GM21515 (cell line): ENCODE data around the gene TRAF1.
A peak's percentile ranks its signal among the peaks of the same experiment; 100 is the strongest.

Experiments used
- ATAC-seq: cut with Tn5 transposase; IDR thresholded peaks from one replicate; pipeline ENCODE4 v1.9.1; 2021; ENCODE audit not compliant: unreplicated experiment

TRAF1 gene

GRCh38 chr9:120911295-120911837 is 15.2 kb downstream of the TRAF1 start:
- no peak for ATAC-seq

DNA sequence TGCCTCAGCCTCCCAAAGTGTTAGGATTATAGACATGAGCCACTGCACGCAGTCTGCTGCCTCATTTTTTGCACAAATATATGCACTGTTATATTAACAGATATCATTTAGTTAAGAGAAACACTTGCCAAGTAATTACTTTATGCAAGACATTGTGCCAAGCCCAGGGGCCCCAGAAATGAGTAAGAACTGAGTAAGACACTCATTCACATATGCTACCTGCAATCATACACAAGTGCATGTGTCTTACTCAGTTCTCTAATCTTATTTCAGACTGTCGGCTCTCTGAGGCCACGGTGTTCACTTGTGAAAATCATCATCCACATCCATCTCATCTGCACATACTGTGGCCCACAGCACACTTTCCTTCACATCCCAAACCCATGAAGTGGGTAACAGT is 16.0 kb downstream of the TRAF1 start:
- no peak for ATAC-seq

GRCh38 chr9:120909904-120910303 is 16.7 kb downstream of the TRAF1 start:
- no peak for ATAC-seq

DNA sequence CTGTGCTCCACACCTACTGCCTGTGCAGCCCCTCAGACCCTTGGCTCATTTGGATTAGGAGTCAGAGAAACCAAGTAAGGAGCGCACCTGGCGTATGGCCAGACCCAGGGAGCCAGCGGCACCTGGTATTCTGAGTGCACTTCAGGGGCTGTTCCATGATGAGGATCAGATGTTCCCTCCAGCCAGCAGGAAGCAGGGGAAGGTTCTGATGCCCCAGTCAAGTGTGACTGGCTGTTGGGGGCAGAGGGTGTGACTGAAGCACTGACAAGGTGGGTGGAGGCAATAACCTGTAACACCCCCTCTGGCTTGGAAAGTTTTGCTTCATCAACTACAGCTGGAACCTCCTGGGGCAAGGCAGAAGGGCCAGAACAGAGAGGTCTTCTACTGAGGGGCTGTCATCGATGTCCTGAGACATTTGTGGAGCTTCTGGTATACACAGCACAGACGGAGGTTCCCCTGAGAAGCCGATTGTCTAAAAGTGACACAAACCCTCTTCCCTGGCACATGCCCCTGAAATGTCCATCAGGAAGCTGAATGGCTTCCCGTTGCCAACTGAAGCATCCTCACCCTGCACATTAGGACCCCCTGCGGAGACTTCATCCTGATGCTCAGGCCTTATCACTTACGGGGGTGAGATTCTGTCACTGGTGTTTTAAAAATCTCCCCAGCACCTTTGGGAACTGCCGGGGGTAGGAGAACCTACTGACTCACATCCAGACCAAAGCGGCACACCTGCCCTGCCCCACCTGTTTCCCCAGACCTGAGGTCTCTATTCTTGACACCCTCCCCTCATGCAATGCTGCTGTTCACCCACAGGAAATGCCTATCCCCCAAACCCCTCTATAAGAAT is 21.1 kb downstream of the TRAF1 start:
- no peak for ATAC-seq

GRCh38 chr9:120904978-120905301 is 21.7 kb downstream of the TRAF1 start:
- ATAC-seq, result no peak

GRCh38 chr9:120904061-120904977 is 22.3 kb downstream of the TRAF1 start:
- no peak for ATAC-seq

GRCh38 chr9:120902569-120903535 is 23.7 kb downstream of the TRAF1 start:
- no peak for ATAC-seq

DNA sequence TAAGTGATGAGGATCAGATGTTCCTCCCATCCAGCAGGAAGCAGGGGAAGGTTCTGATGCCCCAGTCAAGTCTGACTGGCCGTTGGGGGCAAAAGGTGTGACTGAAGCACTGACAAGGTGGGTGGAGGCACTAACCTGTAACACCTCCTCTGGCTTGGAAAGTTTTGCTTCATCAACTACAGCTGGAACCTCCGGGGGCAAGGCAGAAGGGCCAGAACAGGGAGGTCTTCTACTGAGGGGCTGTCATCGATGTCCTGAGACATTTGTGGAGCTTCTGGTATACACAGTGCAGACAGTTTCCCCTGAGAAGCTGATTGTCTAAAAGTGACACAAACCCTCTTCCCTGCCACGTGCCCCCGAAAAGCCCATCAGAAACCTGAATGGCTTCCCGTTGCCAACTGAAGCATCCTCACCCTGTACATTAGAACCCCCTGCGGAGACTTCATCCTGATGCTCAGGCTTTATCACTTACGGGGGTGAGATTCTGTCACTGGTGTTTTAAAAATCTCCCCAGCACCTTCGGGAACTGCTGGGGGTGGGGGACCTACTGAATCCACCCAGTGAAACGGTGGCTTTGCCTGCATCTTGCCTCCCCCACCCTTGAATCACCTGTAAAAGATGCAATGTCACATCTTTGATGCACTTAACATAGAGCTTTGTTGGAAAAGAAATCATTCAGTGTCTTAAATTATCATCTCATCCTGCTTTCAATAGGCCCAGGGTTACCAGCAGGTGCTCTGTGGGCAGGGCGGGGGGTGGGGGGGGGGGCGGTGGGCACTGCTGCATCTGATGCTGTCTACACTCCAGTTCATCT is 24.6 kb downstream of the TRAF1 start:
- ATAC-seq, result no peak

DNA sequence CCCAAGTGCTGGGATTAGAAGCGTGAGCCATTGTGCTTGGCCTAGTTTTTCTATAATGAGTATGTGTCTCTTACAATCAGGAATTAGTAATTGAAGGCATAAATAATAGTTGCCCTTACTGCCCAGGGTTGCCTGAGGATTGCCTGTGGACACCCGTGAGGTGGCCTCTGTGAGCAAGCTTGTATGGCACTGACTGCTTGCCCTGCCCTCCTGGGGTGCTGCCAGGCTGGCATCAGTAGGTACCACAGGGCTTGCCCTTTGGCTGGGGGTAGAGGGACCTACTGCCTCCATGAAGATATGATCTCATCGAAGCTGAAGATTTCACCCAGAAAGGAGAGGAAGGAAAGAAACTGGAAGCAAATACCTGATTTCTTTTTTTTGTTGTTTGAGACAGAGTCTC is 25.8 kb downstream of the TRAF1 start:
- ATAC-seq, result no peak

DNA sequence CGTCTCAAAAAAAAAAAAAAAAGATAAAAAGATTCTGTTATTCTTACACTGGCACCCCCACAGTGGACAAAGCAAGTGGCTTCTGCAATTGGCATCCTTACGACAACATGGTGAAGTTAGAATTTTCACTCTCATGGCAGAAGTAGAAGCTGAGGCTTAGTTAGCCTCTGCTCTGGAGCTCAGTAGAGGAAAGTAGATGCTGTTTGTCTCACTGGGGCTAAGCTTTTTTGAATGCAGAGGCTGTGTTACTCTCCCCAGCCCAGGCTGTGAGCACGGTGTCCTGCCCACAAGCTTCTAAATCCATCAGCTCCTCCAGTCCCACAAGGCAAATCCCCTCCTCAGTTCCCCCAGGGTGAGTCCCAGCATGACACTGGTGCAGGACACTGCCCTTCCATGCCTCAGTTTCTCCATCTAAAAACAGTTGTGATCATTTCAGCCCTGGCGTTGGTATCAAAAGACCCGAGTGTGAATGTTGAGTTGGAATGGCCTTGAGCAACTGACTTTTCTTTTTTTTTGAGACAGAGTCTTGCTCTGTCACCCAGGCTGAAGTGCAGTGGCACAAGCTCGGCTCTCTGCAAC is 27.0 kb downstream of the TRAF1 start:
- ATAC-seq, result no peak

DNA sequence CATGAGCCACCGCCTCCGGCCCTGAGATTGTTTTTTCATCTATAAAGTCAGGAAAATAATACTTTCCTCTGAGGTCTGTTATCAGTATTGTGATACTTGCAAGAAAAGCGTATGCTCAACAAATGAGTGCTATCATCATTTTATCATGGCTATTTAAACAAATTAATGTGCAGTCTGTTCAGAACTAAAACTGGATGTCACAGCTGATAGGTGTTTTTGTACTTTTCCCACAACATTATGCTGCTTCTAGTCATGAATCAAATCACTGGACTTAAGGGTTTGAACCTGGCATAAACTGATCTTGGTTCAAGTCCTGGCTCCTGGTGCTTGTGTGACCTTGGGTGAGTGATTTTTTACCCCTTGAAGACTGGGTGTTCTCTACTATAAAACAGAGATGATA is 28.2 kb downstream of the TRAF1 start:
- no peak for ATAC-seq

DNA sequence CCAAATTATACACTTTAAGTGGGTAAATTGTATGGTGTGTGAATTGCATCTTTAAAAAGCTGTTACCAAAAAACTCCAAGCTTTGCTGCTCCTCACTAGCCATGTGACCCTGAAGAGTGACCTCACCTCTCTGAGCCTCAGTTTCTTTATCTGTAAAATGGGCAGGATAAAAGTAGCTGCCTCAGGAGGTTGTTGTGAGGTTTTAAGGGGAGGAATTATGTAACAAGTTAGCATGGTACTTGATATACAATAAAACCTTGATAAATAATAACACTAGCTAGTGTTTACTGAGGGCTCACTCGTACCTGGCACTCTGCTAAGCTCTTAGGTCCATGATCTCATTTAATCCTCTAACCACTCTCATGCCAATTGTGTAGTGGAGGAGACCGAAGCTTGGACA is 30.6 kb downstream of the TRAF1 start:
- no peak for ATAC-seq

DNA sequence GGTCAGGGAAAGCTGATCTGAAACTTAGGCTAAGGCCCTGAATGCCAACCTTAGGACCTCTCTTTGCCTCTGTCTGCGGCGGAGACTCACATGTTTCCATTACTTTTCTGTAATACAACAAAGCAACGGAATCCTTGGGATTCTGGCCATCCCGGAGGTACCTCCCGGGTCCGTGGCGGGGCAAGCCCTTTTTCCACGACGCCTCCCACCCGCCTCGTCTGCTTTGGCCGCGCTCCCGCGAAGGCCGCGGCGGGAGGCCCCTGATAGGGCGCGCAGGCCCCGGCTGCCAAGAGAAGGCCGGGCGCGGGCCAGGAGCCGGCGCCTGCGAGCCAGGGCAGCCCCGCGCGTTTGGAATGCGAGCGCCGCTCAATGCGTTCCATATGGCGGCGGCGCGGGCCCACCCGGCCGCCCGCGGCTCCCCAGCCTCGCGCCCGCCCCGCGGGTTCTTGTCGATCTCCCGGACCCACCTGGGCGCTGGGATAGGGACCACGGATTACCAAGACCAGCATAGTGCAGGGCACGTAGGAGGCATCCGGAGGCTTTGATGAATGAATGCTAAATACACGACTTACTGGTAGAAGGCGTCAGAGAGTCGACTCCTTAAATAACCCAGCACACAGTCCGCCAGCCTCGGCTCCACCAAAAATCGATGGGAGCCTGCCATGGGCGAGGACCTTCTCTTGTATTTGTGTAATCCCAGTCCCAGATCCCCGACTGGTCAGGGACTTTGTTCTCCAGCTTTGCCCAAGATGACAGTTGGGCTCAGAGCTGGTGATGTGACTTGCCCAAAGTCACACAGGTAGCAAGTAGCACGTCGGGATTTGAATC is 32.1 kb downstream of the TRAF1 start:
- ATAC-seq, result no peak

GRCh38 chr9:120893611-120894307 is 32.8 kb downstream of the TRAF1 start:
- ATAC-seq, result no peak

DNA sequence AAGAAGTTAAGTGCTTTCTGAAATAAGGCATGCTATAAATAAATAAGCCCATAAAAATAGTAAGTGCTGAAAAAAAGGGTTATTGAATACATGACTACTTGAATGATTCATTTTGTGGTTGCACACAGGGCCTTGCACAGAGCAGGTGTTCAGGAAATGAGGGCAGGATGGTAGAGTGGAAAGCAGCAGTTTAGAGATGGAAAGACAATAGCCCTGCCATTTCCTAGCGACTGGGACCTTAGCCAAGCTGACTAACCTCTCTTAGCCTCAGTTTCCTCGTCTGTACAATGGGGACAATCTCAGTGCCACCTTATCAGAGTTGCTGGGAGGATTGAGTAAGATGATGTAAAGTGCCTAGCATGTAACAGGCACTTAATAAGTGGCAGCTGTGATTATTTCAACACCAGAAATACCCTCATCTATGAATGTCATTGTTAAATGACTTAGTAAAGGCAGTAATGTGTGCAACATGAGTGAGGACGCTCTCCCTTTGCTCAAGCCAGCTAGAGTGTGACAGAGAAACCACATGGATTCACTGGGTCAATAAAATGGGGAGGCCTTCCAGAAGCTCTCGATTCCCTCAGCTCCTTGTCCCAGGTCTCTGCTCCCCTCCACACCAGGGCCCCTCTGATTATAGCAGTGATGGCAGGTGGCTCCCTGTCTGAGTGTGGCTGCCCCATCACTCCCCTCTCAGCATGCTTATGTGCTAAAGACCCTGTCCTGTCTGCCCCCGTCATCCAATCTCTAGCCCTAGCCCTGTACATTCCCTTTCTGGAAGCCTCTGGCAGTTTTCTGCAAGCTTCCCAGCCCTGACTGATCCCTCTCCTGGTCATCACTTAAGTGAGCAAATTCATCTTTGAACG is 33.6 kb downstream of the TRAF1 start:
- peak; percentile 62 for ATAC-seq

- peak; percentile 26 for ATAC-seq
Observed at GRCh38 chr9:120891884-120892747, 34.5 kb downstream of the TRAF1 start.
